PC-3 (cell line): ENCODE results near the gene CEP126.

Experiments used
- EZH2phosphoT487 ChIP-seq: fragments of 300-600 bp; sonication (generic); IDR thresholded peaks from 2 replicates; pipeline ENCODE4 v1.6.1; 2018; ENCODE audit warnings: mild to moderate bottlenecking, antibody characterized with exemption, low read length, borderline replicate concordance
- TF ChIP-seq, protein P1 (sequence below): fragments of 300-600 bp; sonication (generic); conservative IDR thresholded peaks from 2 replicates; pipeline ENCODE4 v1.5.1; 2017; ENCODE audit warnings: antibody characterized with exemption, low read depth, mild to moderate bottlenecking, low read length

DNA sequence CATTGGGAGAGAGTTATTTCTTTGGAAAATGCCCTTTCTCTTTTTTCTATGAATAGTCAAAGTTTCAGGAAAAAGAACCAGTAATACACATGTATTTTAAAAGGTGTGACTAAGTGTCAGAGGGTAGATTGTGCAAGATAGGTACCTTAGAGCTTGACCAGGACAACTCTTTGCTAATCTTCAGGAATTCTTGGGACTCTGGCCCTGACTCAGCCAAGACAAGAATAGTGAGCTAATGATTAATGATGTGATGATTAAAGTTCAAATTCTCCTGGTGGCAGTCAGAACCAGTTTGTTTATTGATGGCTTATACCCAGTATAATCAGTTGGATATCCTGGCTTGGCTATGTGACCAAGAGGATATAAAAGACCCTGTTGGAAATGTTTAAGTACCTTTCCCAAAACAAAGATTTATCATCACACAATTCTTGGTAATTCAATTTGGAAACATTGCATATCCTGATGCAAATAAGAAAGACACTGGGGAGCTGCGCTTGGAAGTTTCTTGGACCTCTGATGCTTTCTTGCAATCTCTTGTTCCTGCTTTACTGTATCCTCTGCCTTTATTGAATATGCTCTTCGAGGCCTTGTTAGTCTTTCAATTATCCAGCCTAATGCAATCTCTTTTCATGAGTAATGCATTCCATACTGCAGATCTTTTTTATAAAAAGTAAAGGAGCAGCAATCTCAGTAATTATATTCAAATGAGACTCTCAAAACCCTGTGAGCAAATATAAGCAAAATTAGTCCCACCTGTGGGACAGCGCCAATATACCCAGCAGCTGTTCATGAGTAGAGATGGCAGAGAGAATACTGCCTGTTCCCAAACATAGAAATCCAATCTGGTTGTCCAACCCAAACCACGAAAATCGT, 48.0 kb upstream of the CEP126 start:
- TF ChIP-seq, protein P1, sequence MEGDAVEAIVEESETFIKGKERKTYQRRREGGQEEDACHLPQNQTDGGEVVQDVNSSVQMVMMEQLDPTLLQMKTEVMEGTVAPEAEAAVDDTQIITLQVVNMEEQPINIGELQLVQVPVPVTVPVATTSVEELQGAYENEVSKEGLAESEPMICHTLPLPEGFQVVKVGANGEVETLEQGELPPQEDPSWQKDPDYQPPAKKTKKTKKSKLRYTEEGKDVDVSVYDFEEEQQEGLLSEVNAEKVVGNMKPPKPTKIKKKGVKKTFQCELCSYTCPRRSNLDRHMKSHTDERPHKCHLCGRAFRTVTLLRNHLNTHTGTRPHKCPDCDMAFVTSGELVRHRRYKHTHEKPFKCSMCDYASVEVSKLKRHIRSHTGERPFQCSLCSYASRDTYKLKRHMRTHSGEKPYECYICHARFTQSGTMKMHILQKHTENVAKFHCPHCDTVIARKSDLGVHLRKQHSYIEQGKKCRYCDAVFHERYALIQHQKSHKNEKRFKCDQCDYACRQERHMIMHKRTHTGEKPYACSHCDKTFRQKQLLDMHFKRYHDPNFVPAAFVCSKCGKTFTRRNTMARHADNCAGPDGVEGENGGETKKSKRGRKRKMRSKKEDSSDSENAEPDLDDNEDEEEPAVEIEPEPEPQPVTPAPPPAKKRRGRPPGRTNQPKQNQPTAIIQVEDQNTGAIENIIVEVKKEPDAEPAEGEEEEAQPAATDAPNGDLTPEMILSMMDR, result no peak
- no peak for TF ChIP-seq EZH2phosphoT487
